ENCODE results near the gene BDKRB2. TPM values are rescaled to one million over a fixed set of nuclear protein-coding genes. Genes with fewer than 3 reads are reported as not detected.

BDKRB2 gene
- total and polyA plus RNA-seq, 2 of the 8 experiments (the other 6 are each of a cell fraction or from before 2014, with no cell fraction given): 0.13 to 0.21 TPM

DNA sequence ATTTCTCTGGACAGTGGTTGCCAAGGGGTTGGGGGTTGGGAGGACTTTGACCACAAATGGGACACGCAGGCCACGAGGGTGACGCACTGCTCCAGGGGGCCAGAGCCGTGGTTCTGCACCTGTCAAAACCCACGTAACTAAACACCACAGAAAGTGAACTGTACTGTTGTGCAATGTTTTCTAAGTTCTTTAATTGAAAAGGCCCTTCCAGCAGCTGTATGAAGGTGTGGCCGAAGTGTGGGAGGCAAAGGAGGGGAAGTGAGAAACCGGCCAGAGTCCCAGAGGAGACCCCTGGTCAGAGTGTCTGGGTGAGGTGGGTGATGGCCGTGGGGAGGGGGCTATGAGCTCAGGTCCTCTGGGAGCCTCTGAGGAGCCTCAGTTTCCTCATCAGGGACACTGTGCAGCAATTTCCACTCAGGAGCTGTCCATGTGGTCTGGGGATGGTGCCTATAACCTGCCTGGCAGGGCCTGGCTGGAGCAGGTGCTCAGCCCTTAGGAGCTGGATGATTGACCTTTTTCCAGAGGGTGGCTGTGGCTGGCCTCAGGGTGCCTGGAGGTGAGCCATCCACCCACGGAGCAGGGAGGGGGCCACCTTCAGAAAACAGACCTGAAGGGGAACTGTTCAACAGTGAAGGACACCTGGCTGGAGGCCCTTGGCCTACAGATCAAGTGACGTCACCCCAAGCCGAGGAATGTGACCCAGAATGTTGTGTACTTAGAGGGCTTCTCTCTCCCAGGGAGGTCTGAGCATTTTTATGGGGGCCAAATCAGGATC, 9.8 kb upstream of the BDKRB2 start (continued):
- TF ChIP-seq RNF2 (IDR thresholded peaks at IDR 0.05; ENCODE audit: borderline replicate concordance, low read depth, low read length, missing control alignments, poor library complexity, severe bottlenecking): no peak
- TF ChIP-seq, protein P1, sequence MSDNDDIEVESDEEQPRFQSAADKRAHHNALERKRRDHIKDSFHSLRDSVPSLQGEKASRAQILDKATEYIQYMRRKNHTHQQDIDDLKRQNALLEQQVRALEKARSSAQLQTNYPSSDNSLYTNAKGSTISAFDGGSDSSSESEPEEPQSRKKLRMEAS (IDR thresholded peaks at IDR 0.05): no peak
- no peak for TF ChIP-seq KDM5A (IDR thresholded peaks at IDR 0.05; ENCODE audit: low read length)
- TF ChIP-seq SIRT6 (IDR thresholded peaks at IDR 0.05; ENCODE audit: low read length): no peak
- TF ChIP-seq RAD21 (IDR thresholded peaks at IDR 0.05 in 1 of 2, conservative IDR thresholded peaks at IDR 0.05 in 1 of 2; ENCODE audit: low read depth in 2 of 2, low read length in 2 of 2): no peak
- TF ChIP-seq NANOG (IDR thresholded peaks at IDR 0.05; ENCODE audit: insufficient read depth, low read depth, low read length, poor library complexity, severe bottlenecking): no peak
- TF ChIP-seq TAF1 (IDR thresholded peaks at IDR 0.05; ENCODE audit: low read depth, low read length): no peak

Measured in H1 (cell line).